Suprapubic skin (tissue), 4 donors: ENCODE results near the gene DVL1. TPM values are rescaled to one million over a fixed set of nuclear protein-coding genes. Genes with fewer than 3 reads are reported as not detected.

Experiments used
- DNase-seq, 2 donors: peaks; one replicate each; pipeline ENCODE4 v3.0.0-alpha.2; 2019; ENCODE audit warnings: low spot score in 2 of 2
- H3K27ac ChIP-seq: fragments of 200-600 bp; sonication (generic); one replicate; pipeline ENCODE4 v1.5.1; 2019
- H3K27me3 ChIP-seq: fragments of 200-600 bp; sonication (generic); one replicate; pipeline ENCODE4 v1.5.1; 2019
- H3K36me3 ChIP-seq: fragments of 200-600 bp; sonication (generic); one replicate; pipeline ENCODE4 v1.5.1; 2019
- H3K4me1 ChIP-seq: fragments of 200-600 bp; sonication (generic); one replicate; pipeline ENCODE4 v1.5.1; 2019
- H3K4me3 ChIP-seq: fragments of 200-600 bp; sonication (generic); one replicate; pipeline ENCODE4 v1.5.1; 2019; ENCODE audit warnings: mild to moderate bottlenecking
- H3K9me3 ChIP-seq: fragments of 200-600 bp; sonication (generic); one replicate; pipeline ENCODE4 v1.5.1; 2019
- EP300 ChIP-seq: sonication (generic); formaldehyde crosslinking; IDR thresholded peaks from one replicate; pipeline ENCODE4 v1.6.1; 2017; ENCODE audit warnings: antibody characterized with exemption
- POLR2A ChIP-seq, 2 donors: fragments of 450-650 bp; IDR thresholded peaks; one replicate each; pipeline ENCODE4 v1.6.1; 2017; ENCODE audit warnings: antibody characterized with exemption in 2 of 2, mild to moderate bottlenecking in 2 of 2, moderate library complexity in 2 of 2
- POLR2AphosphoS5 ChIP-seq, 3 donors: sonication (generic); formaldehyde crosslinking; IDR thresholded peaks; one replicate each; pipeline ENCODE4 v1.6.1; 2017; ENCODE audit warnings: antibody characterized with exemption in 3 of 3
- WGBS: methylation state at CpG from one replicate; pipeline ENCODE4 v1.1.5; 2018; 5-methylcytosine and 5-hydroxymethylcytosine counted together
- total RNA-seq, 4 donors: library from RNA; depleted of rRNA; stranded (reverse); fragments of >200 nt; gene quantifications; one replicate each; pipeline ENCODE4 v1.1.0, GENCODE V29; 2016
- TF ChIP-seq, protein P1 (sequence below), 2 donors: fragments of 200-600 bp in 1 of 2; fragments of 450-650 bp in 1 of 2; sonication (generic) in 1 of 2; IDR thresholded peaks; one replicate each; pipeline ENCODE4 v1.5.1; 2016 to 2019; ENCODE audit warnings: antibody characterized with exemption in 2 of 2, mild to moderate bottlenecking in 1 of 2, moderate library complexity in 1 of 2

Gene DVL1
- total RNA-seq, 4 donors from 2014 or later = 99.4 to 151 (median 106) TPM

- DNase-seq = no peak
- H3K4me1 ChIP-seq = peaks cover 54% of the 10 kb centered on the region
- WGBS = 70% methylated on average over 5 of the region's 12 CpGs
- H3K27me3 ChIP-seq = no peaks in the 10 kb centered on the region
- TF ChIP-seq EP300 (no peak), POLR2A (IDR thresholded peaks at IDR 0.05) (no peak), POLR2AphosphoS5 (IDR thresholded peaks at IDR 0.05) (no peak)
- TF ChIP-seq, protein P1, sequence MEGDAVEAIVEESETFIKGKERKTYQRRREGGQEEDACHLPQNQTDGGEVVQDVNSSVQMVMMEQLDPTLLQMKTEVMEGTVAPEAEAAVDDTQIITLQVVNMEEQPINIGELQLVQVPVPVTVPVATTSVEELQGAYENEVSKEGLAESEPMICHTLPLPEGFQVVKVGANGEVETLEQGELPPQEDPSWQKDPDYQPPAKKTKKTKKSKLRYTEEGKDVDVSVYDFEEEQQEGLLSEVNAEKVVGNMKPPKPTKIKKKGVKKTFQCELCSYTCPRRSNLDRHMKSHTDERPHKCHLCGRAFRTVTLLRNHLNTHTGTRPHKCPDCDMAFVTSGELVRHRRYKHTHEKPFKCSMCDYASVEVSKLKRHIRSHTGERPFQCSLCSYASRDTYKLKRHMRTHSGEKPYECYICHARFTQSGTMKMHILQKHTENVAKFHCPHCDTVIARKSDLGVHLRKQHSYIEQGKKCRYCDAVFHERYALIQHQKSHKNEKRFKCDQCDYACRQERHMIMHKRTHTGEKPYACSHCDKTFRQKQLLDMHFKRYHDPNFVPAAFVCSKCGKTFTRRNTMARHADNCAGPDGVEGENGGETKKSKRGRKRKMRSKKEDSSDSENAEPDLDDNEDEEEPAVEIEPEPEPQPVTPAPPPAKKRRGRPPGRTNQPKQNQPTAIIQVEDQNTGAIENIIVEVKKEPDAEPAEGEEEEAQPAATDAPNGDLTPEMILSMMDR (IDR thresholded peaks at IDR 0.05) = no peak
- H3K36me3 ChIP-seq = peaks cover 7% of the 10 kb centered on the region
- H3K27ac ChIP-seq = no peak overlapping the region
- H3K4me3 ChIP-seq = no peak overlapping the region
- no peaks in the 10 kb centered on the region for H3K9me3 ChIP-seq
Observed at GRCh38 chr1:1345860-1346500, 3.2 kb downstream of the DVL1 start.

DNA sequence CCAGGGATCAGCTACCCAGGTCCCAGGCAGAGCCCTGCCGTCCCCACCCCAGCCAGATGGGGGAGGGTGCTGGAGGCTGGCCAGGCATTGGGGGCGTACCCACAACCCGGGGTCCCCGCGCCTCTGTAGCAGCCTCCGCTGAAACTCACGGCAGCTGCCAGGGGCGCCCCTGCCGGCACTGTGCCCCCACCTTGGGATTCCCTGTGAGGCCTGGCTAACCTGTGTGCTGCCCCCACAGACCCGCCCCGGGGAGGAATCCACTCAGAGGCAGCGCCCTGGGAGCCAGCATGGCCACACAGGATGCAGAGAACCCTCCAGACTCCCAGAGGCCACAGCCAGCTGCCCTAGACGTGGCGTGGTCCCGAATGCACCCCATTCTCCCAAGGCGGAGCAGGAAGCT, 3.8 kb downstream of the DVL1 start:
- peak overlapping the region; percentile 9 for H3K27ac ChIP-seq
- H3K4me3 ChIP-seq = no peak overlapping the region
- TF ChIP-seq EP300 (no peak), POLR2A (IDR thresholded peaks at IDR 0.05) (no peak), POLR2AphosphoS5 (IDR thresholded peaks at IDR 0.05) (no peak)
- TF ChIP-seq, protein P1 (IDR thresholded peaks at IDR 0.05) = no peak
- DNase-seq = no peak
- H3K36me3 ChIP-seq = peaks cover 13% of the 10 kb centered on the region
- H3K4me1 ChIP-seq = peaks cover 54% of the 10 kb centered on the region
- H3K27me3 ChIP-seq = no peaks in the 10 kb centered on the region
- no peaks in the 10 kb centered on the region for H3K9me3 ChIP-seq
- 74% methylated on average over 5 of the region's 16 CpGs for WGBS

GRCh38 chr1:1344655-1345361, 4.4 kb downstream of the DVL1 start:
- 72% methylated on average over 6 of the region's 15 CpGs for WGBS
- peaks cover 54% of the 10 kb centered on the region for H3K4me1 ChIP-seq
- H3K36me3 ChIP-seq = peaks cover 19% of the 10 kb centered on the region
- H3K9me3 ChIP-seq = no peaks in the 10 kb centered on the region
- H3K27ac ChIP-seq = peak overlapping the region; percentile 62
- no peak overlapping the region for H3K4me3 ChIP-seq
- TF ChIP-seq, protein P1 (IDR thresholded peaks at IDR 0.05) = peak in 1 of 2 donors; percentile 13
- TF ChIP-seq POLR2AphosphoS5 (IDR thresholded peaks at IDR 0.05) = no peak
- DNase-seq = no peak
- no peaks in the 10 kb centered on the region for H3K27me3 ChIP-seq

- peak overlapping the region; percentile 62 for H3K27ac ChIP-seq
- H3K4me3 ChIP-seq = no peak overlapping the region
- H3K4me1 ChIP-seq = peaks cover 54% of the 10 kb centered on the region
- H3K9me3 ChIP-seq = no peaks in the 10 kb centered on the region
- no CpG with 5 or more reads among the region's 24 CpGs for WGBS
- peaks cover 28% of the 10 kb centered on the region for H3K36me3 ChIP-seq
- no peak for DNase-seq
- H3K27me3 ChIP-seq = no peaks in the 10 kb centered on the region
- TF ChIP-seq, protein P1 (IDR thresholded peaks at IDR 0.05) = no peak
Observed at GRCh38 chr1:1343811-1344421, 5.3 kb downstream of the DVL1 start.

DNA sequence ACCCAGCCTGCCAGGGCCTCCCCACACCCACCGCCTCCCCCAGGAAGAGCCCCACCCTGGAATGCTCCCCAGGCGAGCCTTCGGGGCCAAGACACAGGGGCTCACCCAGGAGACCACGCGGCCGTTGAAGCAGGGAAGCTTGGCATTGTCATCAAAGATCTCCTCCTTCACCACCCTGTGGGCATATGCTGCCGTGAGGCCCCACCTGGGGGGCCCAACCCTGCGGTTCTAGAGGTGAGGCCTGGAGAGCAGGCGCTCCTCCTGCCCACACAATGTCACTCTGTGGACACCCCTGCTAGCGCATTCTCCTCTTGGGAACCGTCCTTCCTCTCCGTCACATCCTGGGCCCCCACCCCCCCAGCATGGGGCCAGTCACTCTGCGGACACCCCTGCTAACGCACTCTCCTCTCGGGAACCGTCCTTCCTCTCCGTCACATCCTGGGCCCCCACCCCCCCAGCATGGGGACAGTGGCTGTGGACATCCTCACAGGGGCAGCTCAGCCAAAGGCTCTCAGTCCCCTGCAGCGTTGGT, 6.6 kb downstream of the DVL1 start:
- H3K4me3 ChIP-seq = no peak overlapping the region
- peaks cover 40% of the 10 kb centered on the region for H3K36me3 ChIP-seq
- 80% methylated on average over 12 of the region's 18 CpGs for WGBS

More for the DNA sequence above, 6.6 kb downstream of the DVL1 start:
- DNase-seq = no peak
- TF ChIP-seq, protein P1 (IDR thresholded peaks at IDR 0.05) = no peak
- TF ChIP-seq EP300 (no peak), POLR2A (IDR thresholded peaks at IDR 0.05) (no peak), POLR2AphosphoS5 (IDR thresholded peaks at IDR 0.05) (no peak)
- Histone ChIP-seq H3K4me1 (peaks cover 43% of the 10 kb centered on the region), H3K27me3 (no peaks in the 10 kb centered on the region), H3K9me3 (no peaks in the 10 kb centered on the region), H3K27ac (no peak overlapping the region)
